ENCODE data around the gene CUL9. TPM values are rescaled to one million over a fixed set of nuclear protein-coding genes. Genes with fewer than 3 reads are reported as not detected.

The CUL9 gene
- total RNA-seq, 1 donor from 2014 or later, result 49.5 TPM

GRCh38 chr6:43143235-43144128 is 38.5 kb upstream of the CUL9 start:
- Mint-ChIP-seq H3K27me3 (no peaks in the 10 kb centered on the region), H3K9me3 (no peaks in the 10 kb centered on the region), H3K27ac (peak overlapping the region; percentile 74), H3K4me1 (ENCODE audit: unreplicated experiment) (peaks cover 14% of the 10 kb centered on the region), H3K4me3 (no peak overlapping the region), H3K36me3 (peaks cover 3% of the 10 kb centered on the region)
- TF ChIP-seq, protein P1, sequence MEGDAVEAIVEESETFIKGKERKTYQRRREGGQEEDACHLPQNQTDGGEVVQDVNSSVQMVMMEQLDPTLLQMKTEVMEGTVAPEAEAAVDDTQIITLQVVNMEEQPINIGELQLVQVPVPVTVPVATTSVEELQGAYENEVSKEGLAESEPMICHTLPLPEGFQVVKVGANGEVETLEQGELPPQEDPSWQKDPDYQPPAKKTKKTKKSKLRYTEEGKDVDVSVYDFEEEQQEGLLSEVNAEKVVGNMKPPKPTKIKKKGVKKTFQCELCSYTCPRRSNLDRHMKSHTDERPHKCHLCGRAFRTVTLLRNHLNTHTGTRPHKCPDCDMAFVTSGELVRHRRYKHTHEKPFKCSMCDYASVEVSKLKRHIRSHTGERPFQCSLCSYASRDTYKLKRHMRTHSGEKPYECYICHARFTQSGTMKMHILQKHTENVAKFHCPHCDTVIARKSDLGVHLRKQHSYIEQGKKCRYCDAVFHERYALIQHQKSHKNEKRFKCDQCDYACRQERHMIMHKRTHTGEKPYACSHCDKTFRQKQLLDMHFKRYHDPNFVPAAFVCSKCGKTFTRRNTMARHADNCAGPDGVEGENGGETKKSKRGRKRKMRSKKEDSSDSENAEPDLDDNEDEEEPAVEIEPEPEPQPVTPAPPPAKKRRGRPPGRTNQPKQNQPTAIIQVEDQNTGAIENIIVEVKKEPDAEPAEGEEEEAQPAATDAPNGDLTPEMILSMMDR (conservative IDR thresholded peaks at IDR 0.05), result peak; percentile 99
- peak; percentile 95 for DNase-seq (ENCODE audit: extremely low spot score, unreplicated experiment)

DNA sequence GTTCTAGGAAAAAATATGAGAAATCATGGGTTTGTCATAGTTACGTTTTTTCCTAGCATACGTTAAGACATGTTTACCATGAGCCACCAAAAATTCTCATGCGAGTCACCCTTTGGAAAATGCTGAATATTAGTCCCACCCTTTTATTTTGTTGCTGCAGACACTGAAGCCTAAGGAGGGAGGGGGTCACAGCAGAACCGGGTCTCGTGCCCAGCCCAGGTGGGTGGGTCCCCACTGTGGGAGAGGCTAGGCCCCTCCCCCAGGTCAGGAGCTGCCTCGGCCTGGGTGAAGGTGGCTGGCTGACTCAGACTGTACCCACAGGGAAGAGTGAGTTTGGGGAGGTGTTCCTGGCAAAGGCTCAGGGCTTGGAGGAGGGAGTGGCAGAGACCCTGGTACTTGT is 37.1 kb upstream of the CUL9 start:
- Mint-ChIP-seq H3K36me3 (peaks cover 5% of the 10 kb centered on the region), H3K27me3 (no peaks in the 10 kb centered on the region), H3K9me3 (no peaks in the 10 kb centered on the region), H3K27ac (no peak overlapping the region), H3K4me3 (no peak overlapping the region), H3K4me1 (ENCODE audit: unreplicated experiment) (peaks cover 14% of the 10 kb centered on the region)
- TF ChIP-seq, protein P1 (conservative IDR thresholded peaks at IDR 0.05), result no peak
- no peak for DNase-seq (ENCODE audit: extremely low spot score, unreplicated experiment)

- H3K4me1 Mint-ChIP-seq (ENCODE audit: unreplicated experiment), result peaks cover 17% of the 10 kb centered on the region
- TF ChIP-seq, protein P1 (conservative IDR thresholded peaks at IDR 0.05), result no peak
- H3K9me3 Mint-ChIP-seq, result no peaks in the 10 kb centered on the region
- H3K36me3 Mint-ChIP-seq, result peaks cover 10% of the 10 kb centered on the region
- no peak overlapping the region for H3K4me3 Mint-ChIP-seq
- H3K27ac Mint-ChIP-seq, result no peak overlapping the region
- no peaks in the 10 kb centered on the region for H3K27me3 Mint-ChIP-seq
- DNase-seq (ENCODE audit: extremely low spot score, unreplicated experiment), result no peak
Measured at GRCh38 chr6:43146261-43146660, 35.7 kb upstream of the CUL9 start.

GRCh38 chr6:43146709-43147688 is 35.0 kb upstream of the CUL9 start:
- Mint-ChIP-seq H3K27ac (peak overlapping the region; percentile 84), H3K4me1 (ENCODE audit: unreplicated experiment) (peaks cover 17% of the 10 kb centered on the region), H3K27me3 (no peaks in the 10 kb centered on the region), H3K4me3 (no peak overlapping the region), H3K36me3 (peaks cover 10% of the 10 kb centered on the region), H3K9me3 (no peaks in the 10 kb centered on the region)
- TF ChIP-seq, protein P1 (conservative IDR thresholded peaks at IDR 0.05), result no peak
- DNase-seq (ENCODE audit: extremely low spot score, unreplicated experiment), result no peak

DNA sequence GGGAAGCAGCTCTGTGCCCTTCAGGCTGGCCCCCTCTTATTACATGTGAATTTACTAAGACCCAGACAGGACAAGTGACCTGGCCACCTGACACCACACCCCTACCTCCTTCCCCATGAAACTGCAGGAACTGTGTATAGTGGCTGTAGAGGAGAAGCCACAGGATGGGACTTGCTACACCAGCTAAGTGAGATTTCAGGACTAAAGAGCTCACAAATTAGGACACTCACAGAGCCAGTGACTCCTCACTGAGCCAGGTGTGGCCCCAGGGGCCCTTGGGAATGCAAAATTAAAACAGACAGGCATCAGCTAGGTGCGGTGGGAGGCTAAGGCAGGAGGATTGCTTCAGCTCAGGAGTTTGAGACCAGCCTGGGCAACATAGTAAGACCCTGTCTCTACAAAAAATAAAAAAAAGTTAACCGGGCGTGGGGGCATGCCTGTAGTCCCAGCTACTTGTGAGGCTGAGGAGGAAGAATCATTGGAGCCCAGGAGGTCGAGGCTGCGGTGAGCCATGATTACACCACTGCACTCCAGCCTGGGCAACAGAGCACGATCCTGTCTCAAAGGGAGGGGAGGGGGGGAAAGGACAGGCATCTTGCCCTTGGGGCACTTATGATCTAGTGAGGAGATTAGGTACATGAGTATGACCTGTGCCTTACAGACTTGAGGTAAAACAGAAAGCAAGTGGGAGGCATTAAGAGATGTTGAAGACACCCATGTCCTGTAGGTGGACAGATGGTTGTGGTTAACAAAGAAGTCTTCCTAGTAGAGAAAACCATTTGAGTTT is 34.1 kb upstream of the CUL9 start:
- TF ChIP-seq, protein P1 (conservative IDR thresholded peaks at IDR 0.05), result no peak
- Mint-ChIP-seq H3K36me3 (peaks cover 10% of the 10 kb centered on the region), H3K27ac (peak overlapping the region; percentile 84), H3K27me3 (no peaks in the 10 kb centered on the region), H3K4me1 (ENCODE audit: unreplicated experiment) (peaks cover 13% of the 10 kb centered on the region), H3K9me3 (no peaks in the 10 kb centered on the region), H3K4me3 (no peak overlapping the region)
- DNase-seq (ENCODE audit: extremely low spot score, unreplicated experiment), result no peak
